GM18858 (cell line): ENCODE results near the gene GPC1.
A peak's percentile ranks its signal among the peaks of the same experiment; 100 is the strongest.

Experiments
- ATAC-seq: cut with Tn5 transposase; IDR thresholded peaks from one replicate; pipeline ENCODE4 v1.9.1; 2021; ENCODE audit not compliant: unreplicated experiment

Gene GPC1

GRCh38 chr2:240511351-240512108, 76.1 kb downstream of the GPC1 start:
- ATAC-seq, result no peak

DNA sequence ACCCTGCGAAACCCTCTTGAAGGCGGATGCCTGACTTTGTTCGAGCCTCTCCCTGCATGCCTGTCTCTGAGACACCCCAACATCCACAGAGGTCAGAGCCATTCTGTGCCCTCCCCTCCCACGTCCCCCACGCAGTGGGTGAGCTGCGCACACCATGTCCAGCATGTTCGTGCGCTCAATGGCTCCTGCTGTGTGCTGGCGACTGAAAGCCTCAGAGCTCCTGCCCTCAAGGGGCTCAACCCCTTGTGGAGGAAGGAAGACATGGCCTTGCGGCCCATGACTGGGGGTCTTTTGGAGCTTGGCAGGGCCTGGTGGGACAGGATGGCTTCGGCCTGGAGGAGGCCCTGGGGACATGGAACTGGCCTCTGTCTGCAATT, 76.6 kb downstream of the GPC1 start:
- no peak for ATAC-seq

- ATAC-seq, result no peak
Observed at GRCh38 chr2:240512666-240513535, 77.4 kb downstream of the GPC1 start.

DNA sequence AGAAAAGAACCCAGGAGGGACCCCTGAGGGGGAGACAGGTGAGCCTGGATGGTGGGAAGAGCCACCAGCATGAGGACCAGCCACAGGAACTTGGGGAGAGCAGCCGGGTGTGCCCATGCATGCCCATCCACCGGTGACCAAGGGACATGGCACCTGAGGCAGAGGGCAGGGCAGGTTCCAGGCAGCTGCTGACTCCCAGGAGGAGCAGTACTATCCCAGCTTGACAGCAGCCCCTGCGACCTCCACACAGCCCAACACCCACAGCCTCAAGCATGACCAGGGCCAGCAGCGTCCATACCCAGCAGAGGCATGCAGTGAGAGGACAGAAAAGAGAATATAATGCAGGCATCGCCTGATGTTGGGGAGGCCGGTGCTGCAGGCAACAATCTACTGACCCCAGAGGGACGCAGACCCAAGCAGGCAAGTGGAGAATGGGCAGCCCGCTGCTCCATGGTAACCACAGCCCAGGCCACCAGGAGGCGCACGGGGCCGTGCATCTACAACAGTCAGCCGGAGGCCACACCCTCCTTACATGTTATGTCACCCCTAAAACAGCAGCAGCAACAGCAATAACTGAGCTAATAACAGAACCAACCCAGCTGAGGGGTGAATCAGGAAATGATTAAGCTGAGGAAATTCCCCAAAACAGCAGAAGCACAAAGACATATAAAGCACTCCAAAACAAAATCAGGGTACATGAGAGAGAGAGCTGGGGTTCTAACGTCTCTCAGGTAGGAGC, 78.3 kb downstream of the GPC1 start:
- peak; percentile 86 for ATAC-seq

DNA sequence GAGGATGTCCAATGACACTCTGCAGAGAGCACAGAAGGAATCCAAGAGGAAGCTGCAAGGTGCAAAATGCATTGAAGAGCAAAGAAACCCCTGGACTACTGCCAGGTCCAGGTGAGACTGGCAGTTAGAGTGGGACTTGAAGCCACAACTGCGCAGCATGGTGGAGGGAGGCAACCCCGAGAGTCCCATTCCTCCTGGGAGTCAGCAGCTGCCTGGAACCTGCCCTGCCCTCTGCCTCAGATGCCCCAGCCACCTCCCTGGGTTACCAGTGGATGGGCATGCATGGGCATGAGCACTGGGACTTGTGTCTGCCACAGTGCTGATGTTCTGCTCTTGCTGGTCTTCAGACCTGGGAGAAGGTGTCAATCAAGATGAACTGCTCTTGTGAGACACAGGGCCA, 79.2 kb downstream of the GPC1 start:
- no peak for ATAC-seq

- ATAC-seq, result no peak
Observed at GRCh38 chr2:240517342-240517741, 81.9 kb downstream of the GPC1 start.
